DND-41 (cell line): ENCODE measurements around the gene PIGBOS1.

Source experiments
- EZH2 ChIP-seq: IDR thresholded peaks from 3 replicates; pipeline ENCODE4 v1.6.1; 2012; ENCODE audit warnings: borderline replicate concordance, low read depth, mild to moderate bottlenecking, moderate library complexity, low read length, inconsistent platforms; ENCODE audit not compliant: severe bottlenecking
- TF ChIP-seq, protein P1 (sequence below): IDR thresholded peaks from 2 replicates; pipeline ENCODE4 v1.5.1; 2012; ENCODE audit warnings: borderline replicate concordance, low read length, moderate library complexity, mild to moderate bottlenecking; ENCODE audit not compliant: poor library complexity, severe bottlenecking; ENCODE audit errors: extremely low read depth

DNA sequence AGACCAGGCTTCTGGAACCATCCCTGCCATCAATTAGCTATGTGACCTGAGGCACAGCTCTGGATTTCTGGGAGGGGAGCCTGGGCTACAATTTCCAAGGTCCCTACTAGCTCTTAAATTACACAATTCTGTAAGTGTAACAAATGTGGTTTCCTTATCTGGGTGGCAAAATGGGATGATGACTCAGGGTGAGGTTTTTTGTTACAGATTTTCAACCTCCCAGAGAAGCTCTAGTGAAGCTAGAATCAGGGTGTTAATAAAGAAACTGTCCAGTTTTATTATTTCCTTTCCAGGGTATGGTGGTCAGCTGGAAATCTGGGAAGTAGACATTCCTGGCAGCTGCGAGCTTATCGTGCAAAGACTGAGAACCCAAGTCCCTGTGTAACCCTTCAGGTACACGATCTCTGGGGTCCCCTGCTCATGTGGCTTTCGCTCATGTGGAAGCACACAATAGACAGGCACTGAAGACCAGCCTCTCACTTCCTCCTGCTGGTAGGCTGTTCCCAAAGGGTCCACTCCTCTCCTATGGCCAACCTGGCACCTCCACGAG, 36.6 kb downstream of the PIGBOS1 start:
- TF ChIP-seq, protein P1, sequence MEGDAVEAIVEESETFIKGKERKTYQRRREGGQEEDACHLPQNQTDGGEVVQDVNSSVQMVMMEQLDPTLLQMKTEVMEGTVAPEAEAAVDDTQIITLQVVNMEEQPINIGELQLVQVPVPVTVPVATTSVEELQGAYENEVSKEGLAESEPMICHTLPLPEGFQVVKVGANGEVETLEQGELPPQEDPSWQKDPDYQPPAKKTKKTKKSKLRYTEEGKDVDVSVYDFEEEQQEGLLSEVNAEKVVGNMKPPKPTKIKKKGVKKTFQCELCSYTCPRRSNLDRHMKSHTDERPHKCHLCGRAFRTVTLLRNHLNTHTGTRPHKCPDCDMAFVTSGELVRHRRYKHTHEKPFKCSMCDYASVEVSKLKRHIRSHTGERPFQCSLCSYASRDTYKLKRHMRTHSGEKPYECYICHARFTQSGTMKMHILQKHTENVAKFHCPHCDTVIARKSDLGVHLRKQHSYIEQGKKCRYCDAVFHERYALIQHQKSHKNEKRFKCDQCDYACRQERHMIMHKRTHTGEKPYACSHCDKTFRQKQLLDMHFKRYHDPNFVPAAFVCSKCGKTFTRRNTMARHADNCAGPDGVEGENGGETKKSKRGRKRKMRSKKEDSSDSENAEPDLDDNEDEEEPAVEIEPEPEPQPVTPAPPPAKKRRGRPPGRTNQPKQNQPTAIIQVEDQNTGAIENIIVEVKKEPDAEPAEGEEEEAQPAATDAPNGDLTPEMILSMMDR, result no peak
- TF ChIP-seq EZH2, result no peak
